ENCODE data around the gene TMED9. TPM values are rescaled to one million over a fixed set of nuclear protein-coding genes. Genes with fewer than 3 reads are reported as not detected.

The TMED9 gene
- polyA plus RNA-seq, 1 donor (not counting 4 experiments of a cell fraction or from before 2014, with no cell fraction given): 247 TPM

- peaks cover 36% of the 10 kb centered on the region in 2 experiments for H3K36me3 ChIP-seq (ENCODE audit: control insufficient read depth in 2 of 2, extremely low read depth in 1 of 2, insufficient read depth in 2 of 2, low read length in 2 of 2)
- H2AFZ ChIP-seq (ENCODE audit: control insufficient read depth, low read length): no peak overlapping the region
- peak overlapping the region in 1 of 3 experiments; percentile 83 for H3K4me3 ChIP-seq (ENCODE audit: control insufficient read depth in 2 of 3, extremely low read depth in 1 of 3, insufficient read depth in 2 of 3, low read depth in 1 of 3, low read length in 3 of 3)
- peaks cover 27% of the 10 kb centered on the region for H3K79me2 ChIP-seq (ENCODE audit: control insufficient read depth, insufficient read depth, low read length)
- DNase-seq (ENCODE audit: low read depth, low spot score) (no peak), FAIRE-seq (no peak)
- H3K9ac ChIP-seq (ENCODE audit: control insufficient read depth, extremely low read depth, insufficient read depth, low read length): no peak overlapping the region
- no peak for TF ChIP-seq CTCF (optimal IDR thresholded peaks at IDR 0.05 in 1 of 3, IDR thresholded peaks at IDR 0.05 in 1 of 3, conservative IDR thresholded peaks at IDR 0.05 in 1 of 3; ENCODE audit: extremely low read depth in 1 of 3, insufficient read depth in 2 of 3, low read length in 3 of 3)
- H3K27ac ChIP-seq (ENCODE audit: control insufficient read depth, insufficient read depth, low read length): no peak overlapping the region
- dilution Hi-C loops (cut with MboI; ENCODE audit: extremely low pct_ligation_motif_present, low sequenced_read_pairs): no loop called here
- H3K4me1 ChIP-seq (ENCODE audit: control insufficient read depth, extremely low read depth, insufficient read depth, low read length): peaks cover 6% of the 10 kb centered on the region
- H3K9me1 ChIP-seq (ENCODE audit: control insufficient read depth, extremely low read depth, insufficient read depth, low read length): no peaks in the 10 kb centered on the region
- H4K20me1 ChIP-seq (ENCODE audit: control insufficient read depth, extremely low read depth, insufficient read depth, low read length): no peaks in the 10 kb centered on the region
- no peaks in the 10 kb centered on the region for H3K27me3 ChIP-seq (ENCODE audit: control insufficient read depth, extremely low read depth, insufficient read depth, low read length)
- H3K9me3 ChIP-seq (ENCODE audit: control insufficient read depth, low read depth, low read length): no peaks in the 10 kb centered on the region
- H3K4me2 ChIP-seq (ENCODE audit: control insufficient read depth, extremely low read depth, insufficient read depth, low read depth, low read length): peak overlapping the region; percentile 68
Observed at GRCh38 chr5:177593511-177593910, 1.5 kb downstream of the TMED9 start.

GRCh38 chr5:177594071-177594470 lies 2.1 kb downstream of the TMED9 start:
- Histone ChIP-seq H3K9ac (ENCODE audit: control insufficient read depth, extremely low read depth, insufficient read depth, low read length) (no peak overlapping the region), H3K79me2 (ENCODE audit: control insufficient read depth, insufficient read depth, low read length) (peaks cover 27% of the 10 kb centered on the region), H3K27ac (ENCODE audit: control insufficient read depth, insufficient read depth, low read length) (no peak overlapping the region), H3K27me3 (ENCODE audit: control insufficient read depth, extremely low read depth, insufficient read depth, low read length) (no peaks in the 10 kb centered on the region), H2AFZ (ENCODE audit: control insufficient read depth, low read length) (no peak overlapping the region), H3K4me3 (ENCODE audit: control insufficient read depth in 2 of 3, extremely low read depth in 1 of 3, insufficient read depth in 2 of 3, low read depth in 1 of 3, low read length in 3 of 3) (no peak overlapping the region), H3K9me3 (ENCODE audit: control insufficient read depth, low read depth, low read length) (no peaks in the 10 kb centered on the region), H3K9me1 (ENCODE audit: control insufficient read depth, extremely low read depth, insufficient read depth, low read length) (no peaks in the 10 kb centered on the region), H4K20me1 (ENCODE audit: control insufficient read depth, extremely low read depth, insufficient read depth, low read length) (no peaks in the 10 kb centered on the region), H3K4me1 (ENCODE audit: control insufficient read depth, extremely low read depth, insufficient read depth, low read length) (peaks cover 6% of the 10 kb centered on the region), H3K4me2 (ENCODE audit: control insufficient read depth, extremely low read depth, insufficient read depth, low read depth, low read length) (no peak overlapping the region), H3K36me3 (ENCODE audit: control insufficient read depth in 2 of 2, extremely low read depth in 1 of 2, insufficient read depth in 2 of 2, low read length in 2 of 2) (peaks cover 36% of the 10 kb centered on the region in 2 experiments)
- FAIRE-seq (no peak), DNase-seq (ENCODE audit: low read depth, low spot score) (no peak)
- TF ChIP-seq CTCF (optimal IDR thresholded peaks at IDR 0.05 in 1 of 3, IDR thresholded peaks at IDR 0.05 in 1 of 3, conservative IDR thresholded peaks at IDR 0.05 in 1 of 3; ENCODE audit: extremely low read depth in 1 of 3, insufficient read depth in 2 of 3, low read length in 3 of 3): no peak
- no peak for TF ChIP-seq EZH2 (IDR thresholded peaks at IDR 0.05; ENCODE audit: low read length)
- dilution Hi-C loops (cut with MboI; ENCODE audit: extremely low pct_ligation_motif_present, low sequenced_read_pairs): no loop called here
